ENCODE measurements around the gene ZNF470.

DNA sequence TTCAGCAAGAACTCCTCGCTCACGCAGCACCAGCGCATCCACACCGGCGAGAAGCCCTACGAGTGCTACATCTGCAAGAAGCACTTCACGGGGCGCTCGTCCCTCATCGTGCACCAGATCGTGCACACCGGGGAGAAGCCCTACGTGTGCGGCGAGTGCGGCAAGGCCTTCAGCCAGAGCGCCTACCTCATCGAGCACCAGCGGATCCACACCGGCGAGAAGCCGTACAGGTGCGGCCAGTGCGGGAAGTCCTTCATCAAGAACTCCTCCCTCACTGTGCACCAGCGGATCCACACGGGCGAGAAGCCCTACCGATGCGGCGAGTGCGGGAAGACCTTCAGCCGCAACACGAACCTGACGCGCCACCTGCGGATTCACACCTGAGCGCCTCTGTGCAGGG is 55.1 kb downstream of the ZNF470 start:
- TF ChIP-seq POU2F2 (IDR thresholded peaks at IDR 0.05; ENCODE audit: low read depth, low read length) (no peak), POLR2A (IDR thresholded peaks at IDR 0.05; ENCODE audit: low read depth, low read length) (no peak), POLR2AphosphoS5 (IDR thresholded peaks at IDR 0.05; ENCODE audit: low read depth, low read length) (no peak), TAF1 (IDR thresholded peaks at IDR 0.05; ENCODE audit: low read depth, low read length) (no peak), SPI1 (IDR thresholded peaks at IDR 0.05; ENCODE audit: low read depth, low read length) (no peak), PAX5 (IDR thresholded peaks at IDR 0.05; ENCODE audit: insufficient read depth, low read length, severe bottlenecking) (no peak)
